ENCODE data around the gene OVCA2. TPM values are rescaled to one million over a fixed set of nuclear protein-coding genes. Genes with fewer than 3 reads are reported as not detected.

OVCA2 gene
- total RNA-seq, 2 donors from 2014 or later, result 41.0 to 49.8 TPM

- Histone ChIP-seq H3K36me3 (no peaks in the 10 kb centered on the region), H3K9me3 (no peaks in the 10 kb centered on the region), H3K9ac (ENCODE audit: low read depth in 2 of 2, low read length in 2 of 2) (peak within 1 kb of the TSS in 1 of 2 donors; percentile 35), H3K27me3 (peaks cover 52% of the 10 kb centered on the region), H3K4me1 (peaks cover 7% of the 10 kb centered on the region), H3K27ac (no peak within 1 kb of the TSS), H3K4me3 (peak within 1 kb of the TSS; percentile 50)
- TF ChIP-seq, protein P1, sequence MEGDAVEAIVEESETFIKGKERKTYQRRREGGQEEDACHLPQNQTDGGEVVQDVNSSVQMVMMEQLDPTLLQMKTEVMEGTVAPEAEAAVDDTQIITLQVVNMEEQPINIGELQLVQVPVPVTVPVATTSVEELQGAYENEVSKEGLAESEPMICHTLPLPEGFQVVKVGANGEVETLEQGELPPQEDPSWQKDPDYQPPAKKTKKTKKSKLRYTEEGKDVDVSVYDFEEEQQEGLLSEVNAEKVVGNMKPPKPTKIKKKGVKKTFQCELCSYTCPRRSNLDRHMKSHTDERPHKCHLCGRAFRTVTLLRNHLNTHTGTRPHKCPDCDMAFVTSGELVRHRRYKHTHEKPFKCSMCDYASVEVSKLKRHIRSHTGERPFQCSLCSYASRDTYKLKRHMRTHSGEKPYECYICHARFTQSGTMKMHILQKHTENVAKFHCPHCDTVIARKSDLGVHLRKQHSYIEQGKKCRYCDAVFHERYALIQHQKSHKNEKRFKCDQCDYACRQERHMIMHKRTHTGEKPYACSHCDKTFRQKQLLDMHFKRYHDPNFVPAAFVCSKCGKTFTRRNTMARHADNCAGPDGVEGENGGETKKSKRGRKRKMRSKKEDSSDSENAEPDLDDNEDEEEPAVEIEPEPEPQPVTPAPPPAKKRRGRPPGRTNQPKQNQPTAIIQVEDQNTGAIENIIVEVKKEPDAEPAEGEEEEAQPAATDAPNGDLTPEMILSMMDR (IDR thresholded peaks at IDR 0.05), result no peak
- DNase-seq, result peak; percentile 62
- intact Hi-C loops (cut with DNase I), result loop anchor here (5.0 kb wide), 1 partner anchor 118 kb away; no protein-coding TSS in a partner anchor
These were observed 16.6 kb upstream of the OVCA2 start, which contains the start of gene RTN4RL1 for GRCh38 chr17:2025220-2025621. TSS of gene RTN4RL1 (minus strand) at chr17:2025334. CDS start at chr17:2024865, 469 bp downstream.

DNA sequence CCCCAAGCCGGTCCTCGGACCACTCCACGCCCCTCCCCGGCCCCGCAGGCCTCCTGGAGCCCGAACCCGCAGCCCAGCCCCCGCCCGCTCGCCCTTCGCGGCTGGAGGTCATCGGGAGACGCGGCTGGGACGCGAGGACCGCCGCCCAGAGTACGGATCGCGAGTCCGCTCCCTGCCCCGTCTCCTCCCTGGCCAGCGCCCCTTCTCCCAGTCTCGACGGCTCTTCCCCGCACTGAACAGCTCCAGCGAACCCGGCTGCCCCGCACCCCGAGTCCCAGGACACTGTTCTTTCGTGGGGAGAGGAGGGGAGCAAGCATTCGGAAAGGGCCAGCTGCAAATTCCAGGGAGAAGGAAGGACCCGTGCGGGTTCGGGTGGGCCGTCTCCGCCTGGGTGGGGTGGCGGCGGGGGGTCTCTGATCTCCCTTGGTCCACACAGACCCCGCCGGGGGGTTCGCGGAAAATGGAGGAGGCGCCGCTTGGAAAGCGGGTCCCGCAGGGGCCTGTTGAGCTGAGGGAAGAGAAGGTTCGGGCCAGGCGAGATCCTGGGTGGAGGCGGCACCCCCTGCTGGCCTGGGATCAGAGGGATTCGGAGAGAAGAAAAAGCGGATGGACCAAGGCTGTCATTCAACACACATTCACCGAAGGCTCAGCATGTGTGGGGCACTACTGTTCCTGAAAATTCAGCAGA lies 16.1 kb upstream of the OVCA2 start:
- Histone ChIP-seq H3K4me3 (peak overlapping the region; percentile 50), H3K36me3 (no peaks in the 10 kb centered on the region), H3K27ac (no peak overlapping the region), H3K9ac (ENCODE audit: low read depth in 2 of 2, low read length in 2 of 2) (peak overlapping the region in 1 of 2 donors; percentile 35), H3K27me3 (peaks cover 52% of the 10 kb centered on the region), H3K9me3 (no peaks in the 10 kb centered on the region), H3K4me1 (peaks cover 8% of the 10 kb centered on the region)
- intact Hi-C loops (cut with DNase I), result loop anchor here (5.0 kb wide), 1 partner anchor 118 kb away; no protein-coding TSS in a partner anchor
- DNase-seq, result peak; percentile 76
- TF ChIP-seq, protein P1 (IDR thresholded peaks at IDR 0.05), result peak; percentile 45

- no peak overlapping the region for H3K27ac ChIP-seq
- no peak for DNase-seq
- H3K4me3 ChIP-seq, result no peak overlapping the region
- intact Hi-C loops (cut with DNase I), result loop anchor here (5.0 kb wide), 1 partner anchor 120 kb away; no protein-coding TSS in a partner anchor
- TF ChIP-seq, protein P1 (IDR thresholded peaks at IDR 0.05), result no peak
- H3K9ac ChIP-seq (ENCODE audit: low read depth in 2 of 2, low read length in 2 of 2), result no peak overlapping the region
- no peaks in the 10 kb centered on the region for H3K36me3 ChIP-seq
- peaks cover 49% of the 10 kb centered on the region for H3K27me3 ChIP-seq
- H3K9me3 ChIP-seq, result no peaks in the 10 kb centered on the region
- peaks cover 15% of the 10 kb centered on the region for H3K4me1 ChIP-seq
These were observed 14.1 kb upstream of the OVCA2 start for GRCh38 chr17:2027528-2028233.

DNA sequence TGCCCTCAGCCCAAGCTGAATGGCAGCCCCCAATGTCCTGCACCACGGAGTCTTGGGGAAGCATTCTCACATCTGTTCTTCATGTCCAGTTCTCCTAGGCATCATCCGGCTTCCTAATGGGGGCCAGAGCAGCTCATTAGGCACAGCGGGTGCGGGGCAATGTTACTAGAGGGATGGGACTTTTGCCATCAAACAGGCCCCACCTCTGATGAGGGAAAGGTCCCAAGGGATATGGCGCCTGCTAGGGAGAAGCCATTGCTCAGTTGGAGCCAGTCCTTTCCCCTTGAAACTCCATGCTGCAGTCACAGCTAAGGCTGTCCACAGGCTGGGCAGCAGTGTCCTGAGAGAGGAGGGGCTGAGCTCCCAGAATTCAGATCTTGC lies 13.6 kb upstream of the OVCA2 start:
- Histone ChIP-seq H3K27me3 (peaks cover 43% of the 10 kb centered on the region), H3K9me3 (no peaks in the 10 kb centered on the region), H3K4me1 (peaks cover 15% of the 10 kb centered on the region), H3K9ac (ENCODE audit: low read depth in 2 of 2, low read length in 2 of 2) (no peak overlapping the region), H3K27ac (no peak overlapping the region), H3K36me3 (no peaks in the 10 kb centered on the region), H3K4me3 (no peak overlapping the region)
- DNase-seq, result no peak
- intact Hi-C loops (cut with DNase I), result loop anchor here (5.0 kb wide), 1 partner anchor 121 kb away; no protein-coding TSS in a partner anchor
- TF ChIP-seq, protein P1 (IDR thresholded peaks at IDR 0.05), result no peak

GRCh38 chr17:2028737-2029136 lies 13.1 kb upstream of the OVCA2 start:
- Histone ChIP-seq H3K9ac (ENCODE audit: low read depth in 2 of 2, low read length in 2 of 2) (no peak overlapping the region), H3K4me3 (no peak overlapping the region), H3K27me3 (peaks cover 40% of the 10 kb centered on the region), H3K4me1 (peaks cover 15% of the 10 kb centered on the region), H3K27ac (no peak overlapping the region), H3K9me3 (no peaks in the 10 kb centered on the region), H3K36me3 (no peaks in the 10 kb centered on the region)
- TF ChIP-seq, protein P1 (IDR thresholded peaks at IDR 0.05), result no peak
- DNase-seq, result no peak
- intact Hi-C loops (cut with DNase I), result loop anchor here (5.0 kb wide), 1 partner anchor 121 kb away; no protein-coding TSS in a partner anchor
